ENCODE data around the gene HS3ST2. TPM values are rescaled to one million over a fixed set of nuclear protein-coding genes. Genes with fewer than 3 reads are reported as not detected.
"Not testable (repeated sequence)": the region's sequence is repeated elsewhere in the genome, so short reads cannot be mapped to it uniquely, and the experiment has no call there.

HS3ST2 gene
- polyA plus RNA-seq, 1 donor = 0.11 TPM

GRCh38 chr16:22878955-22879354, 65.0 kb downstream of the HS3ST2 start:
- DNase-seq (ENCODE audit: low read depth) = no peak

- DNase-seq (ENCODE audit: low read depth) = no peak
Measured at GRCh38 chr16:22879466-22879865, 65.5 kb downstream of the HS3ST2 start.

- DNase-seq (ENCODE audit: low read depth) = no peak
Measured at GRCh38 chr16:22882981-22883380, 69.0 kb downstream of the HS3ST2 start.

GRCh38 chr16:22885951-22886350, 72.0 kb downstream of the HS3ST2 start:
- DNase-seq (ENCODE audit: low read depth) = no peak

- no peak for DNase-seq (ENCODE audit: low read depth)
Measured at GRCh38 chr16:22886927-22887326, 73.0 kb downstream of the HS3ST2 start.

- DNase-seq (ENCODE audit: low read depth) = no peak
Measured at GRCh38 chr16:22887445-22887844, 73.5 kb downstream of the HS3ST2 start.

- no peak for DNase-seq (ENCODE audit: low read depth)
Measured at GRCh38 chr16:22888791-22889190, 74.8 kb downstream of the HS3ST2 start.

- no peak for DNase-seq (ENCODE audit: low read depth)
Measured at GRCh38 chr16:22890976-22891375, 77.0 kb downstream of the HS3ST2 start.

GRCh38 chr16:22897184-22897583, 83.2 kb downstream of the HS3ST2 start:
- no peak for DNase-seq (ENCODE audit: low read depth)

GRCh38 chr16:22898131-22898530, 84.2 kb downstream of the HS3ST2 start:
- DNase-seq (ENCODE audit: low read depth) = no peak

GRCh38 chr16:22898874-22899348, 84.9 kb downstream of the HS3ST2 start:
- DNase-seq (ENCODE audit: low read depth) = no peak

- not testable (repeated sequence) for DNase-seq (ENCODE audit: low read depth)
Measured at GRCh38 chr16:22899567-22899966, 85.6 kb downstream of the HS3ST2 start.

GRCh38 chr16:22900863-22901262, 86.9 kb downstream of the HS3ST2 start:
- no peak for DNase-seq (ENCODE audit: low read depth)

GRCh38 chr16:22901563-22901962, 87.6 kb downstream of the HS3ST2 start:
- DNase-seq (ENCODE audit: low read depth) = no peak

- no peak for DNase-seq (ENCODE audit: low read depth)
Measured at GRCh38 chr16:22903716-22904115, 89.8 kb downstream of the HS3ST2 start.

- DNase-seq (ENCODE audit: low read depth) = no peak
Measured at GRCh38 chr16:22912654-22913053, 98.7 kb downstream of the HS3ST2 start.

GRCh38 chr16:22915003-22915402, 101.0 kb downstream of the HS3ST2 start:
- no peak for DNase-seq (ENCODE audit: low read depth)

GRCh38 chr16:22923491-22923890, 109.5 kb downstream of the HS3ST2 start:
- DNase-seq (ENCODE audit: low read depth) = no peak

GRCh38 chr16:22924492-22924891, 110.5 kb downstream of the HS3ST2 start:
- DNase-seq (ENCODE audit: low read depth) = no peak

GRCh38 chr16:22926105-22926751, 112.3 kb downstream of the HS3ST2 start:
- DNase-seq (ENCODE audit: low read depth) = no peak

GRCh38 chr16:22927306-22927705, 113.3 kb downstream of the HS3ST2 start:
- no peak for DNase-seq (ENCODE audit: low read depth)

GRCh38 chr16:22928882-22929435, 115.0 kb downstream of the HS3ST2 start:
- DNase-seq (ENCODE audit: low read depth) = no peak

GRCh38 chr16:22929461-22929860, 115.5 kb downstream of the HS3ST2 start:
- no peak for DNase-seq (ENCODE audit: low read depth)

Measured in forelimb muscle (tissue), 1 donor.